Posterior vena cava (tissue), 2 donors: ENCODE data around the gene DEFB129. TPM values are rescaled to one million over a fixed set of nuclear protein-coding genes. Genes with fewer than 3 reads are reported as not detected.
"Not testable (repeated sequence)": the region's sequence is repeated elsewhere in the genome, so short reads cannot be mapped to it uniquely, and the experiment has no call there.

Experiments used
- DNase-seq: peaks from one replicate; pipeline ENCODE4 v3.0.0-alpha.2; 2020; ENCODE audit warnings: low spot score
- intact Hi-C, 2 donors: fragments of 100-400 bp; cut with DNase I; formaldehyde crosslinking; loops; one replicate each; pipeline versions ENCODE4 v1.14.1 to v1.14.2; 2022 to 2023
- long read RNA-seq, 2 donors: library from polyadenylated mRNA; unstranded; transcript quantifications; one replicate each; pipeline ENCODE4 v2.0.0, GENCODE V29; 2020 to 2021
- total RNA-seq, 2 donors: library from RNA; stranded (reverse); fragmentation: NEBNext Ultra II Directional; extraction: Animal tissue kit (Norgen Biotek cat#: 25700); gene quantifications; one replicate each; pipeline ENCODE4 v1.2.1, GENCODE V29; 2021
- donor health status: DM: yes; HTN: yes; CAD: no.
- donor health status: DM: yes; HTN: yes; CAD: no.

DEFB129 gene, protein sequence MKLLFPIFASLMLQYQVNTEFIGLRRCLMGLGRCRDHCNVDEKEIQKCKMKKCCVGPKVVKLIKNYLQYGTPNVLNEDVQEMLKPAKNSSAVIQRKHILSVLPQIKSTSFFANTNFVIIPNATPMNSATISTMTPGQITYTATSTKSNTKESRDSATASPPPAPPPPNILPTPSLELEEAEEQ
- not detected for total RNA-seq
- long read RNA-seq, donor 1: 0 reads
- long read RNA-seq, donor 2: 0 reads

GRCh38 chr20:226958-227357 is at the start of gene DEFB129:
Gene DEFB129 (plus strand): TSS chr20:227258. CDS start chr20:227289, 31 bp downstream.
- intact Hi-C loops: no loop called here
- no peak for DNase-seq

- intact Hi-C loops: no loop called here
- no peak for DNase-seq
These were observed 42.8 kb upstream of the DEFB129 start for GRCh38 chr20:184288-184687.

DNA sequence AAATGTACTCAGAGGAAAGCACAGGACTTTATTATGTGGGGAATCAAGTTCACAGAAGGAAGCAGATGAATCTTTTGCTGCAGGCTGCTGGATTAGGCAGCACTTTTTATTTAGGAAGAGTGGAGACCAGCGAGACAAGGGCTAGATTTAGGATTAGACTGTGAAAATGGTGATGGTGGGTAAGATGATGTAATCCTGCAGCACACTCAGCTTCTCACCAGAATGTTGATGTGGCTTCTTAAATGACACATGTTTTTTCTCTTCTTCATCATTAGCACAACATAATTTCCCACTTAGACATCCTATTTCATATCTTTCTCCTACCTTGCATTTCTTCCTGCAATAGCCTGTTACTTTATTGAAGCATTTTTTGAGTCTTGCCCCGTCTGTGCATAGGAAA is 39.3 kb upstream of the DEFB129 start:
- intact Hi-C loops: no loop called here
- no peak for DNase-seq

GRCh38 chr20:189611-190010 is 37.4 kb upstream of the DEFB129 start, which contains the start of gene DEFB128:
Gene DEFB128 (minus strand): TSS chr20:189711. CDS start chr20:189623, 88 bp downstream.
- no peak for DNase-seq
- intact Hi-C loops: no loop called here

DNA sequence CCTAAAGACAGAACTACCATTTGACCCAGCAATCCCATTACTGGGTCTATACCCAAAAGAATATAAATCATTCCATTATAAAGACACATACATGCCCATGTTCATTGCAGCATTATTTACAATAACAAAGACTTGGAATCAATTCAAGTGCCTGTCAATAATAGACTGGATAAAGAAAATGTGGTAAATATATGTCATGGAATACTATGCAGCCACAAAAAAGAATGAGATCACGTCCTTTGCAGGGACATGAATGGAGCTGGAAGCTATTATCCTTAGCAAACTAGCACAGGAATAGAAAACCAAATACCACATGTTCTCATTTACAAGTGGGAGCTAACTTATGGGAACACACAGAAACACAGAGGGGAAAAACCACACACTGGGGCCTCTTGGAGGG is 28.8 kb upstream of the DEFB129 start:
- intact Hi-C loops: no loop called here
- DNase-seq: no peak

DNA sequence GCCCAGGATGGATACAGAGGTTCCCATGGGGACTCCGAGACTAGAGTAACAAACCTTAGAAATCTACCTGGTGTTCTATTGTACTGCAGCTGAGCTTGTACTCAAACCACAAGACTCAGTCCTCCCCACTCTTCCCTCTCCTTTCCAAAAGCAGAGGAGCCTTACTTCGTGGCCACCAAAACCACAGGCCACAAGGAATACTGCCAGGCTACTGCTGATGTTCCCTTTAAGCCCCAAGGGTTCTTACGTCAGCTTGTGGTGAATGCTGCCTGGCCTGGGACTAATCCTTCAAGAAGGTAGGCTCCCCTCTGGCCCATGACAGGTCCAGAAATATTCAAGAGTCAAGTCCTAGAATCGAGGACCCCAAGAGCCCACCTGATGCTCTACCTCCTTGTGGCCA is 27.1 kb upstream of the DEFB129 start:
- DNase-seq: no peak
- intact Hi-C loops: loop anchor here in 1 of 2 donors (10.0 kb wide), 1 partner anchor 235 kb away; no protein-coding TSS in a partner anchor

DNA sequence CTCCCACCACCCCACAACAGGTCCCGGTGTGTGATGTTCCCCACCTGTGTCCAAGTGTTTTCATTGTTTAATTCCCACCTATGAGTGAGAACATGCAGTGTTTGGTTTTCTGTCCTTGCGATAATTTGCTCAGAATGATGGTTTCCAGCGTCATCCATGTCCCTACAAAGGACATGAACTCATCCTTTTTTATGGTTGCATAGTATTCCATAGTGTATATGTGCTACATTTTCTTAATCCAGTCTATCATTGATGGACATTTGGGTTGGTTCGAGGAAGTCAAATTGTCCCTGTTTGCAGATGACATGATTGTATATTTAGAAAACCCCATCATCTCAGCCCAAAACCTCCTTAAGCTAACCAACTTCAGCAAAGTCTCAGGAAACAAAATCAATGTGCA is 23.4 kb upstream of the DEFB129 start:
- intact Hi-C loops: loop anchor here in 1 of 2 donors (10.0 kb wide), 1 partner anchor 231 kb away; no protein-coding TSS in a partner anchor
- not testable (repeated sequence) for DNase-seq

DNA sequence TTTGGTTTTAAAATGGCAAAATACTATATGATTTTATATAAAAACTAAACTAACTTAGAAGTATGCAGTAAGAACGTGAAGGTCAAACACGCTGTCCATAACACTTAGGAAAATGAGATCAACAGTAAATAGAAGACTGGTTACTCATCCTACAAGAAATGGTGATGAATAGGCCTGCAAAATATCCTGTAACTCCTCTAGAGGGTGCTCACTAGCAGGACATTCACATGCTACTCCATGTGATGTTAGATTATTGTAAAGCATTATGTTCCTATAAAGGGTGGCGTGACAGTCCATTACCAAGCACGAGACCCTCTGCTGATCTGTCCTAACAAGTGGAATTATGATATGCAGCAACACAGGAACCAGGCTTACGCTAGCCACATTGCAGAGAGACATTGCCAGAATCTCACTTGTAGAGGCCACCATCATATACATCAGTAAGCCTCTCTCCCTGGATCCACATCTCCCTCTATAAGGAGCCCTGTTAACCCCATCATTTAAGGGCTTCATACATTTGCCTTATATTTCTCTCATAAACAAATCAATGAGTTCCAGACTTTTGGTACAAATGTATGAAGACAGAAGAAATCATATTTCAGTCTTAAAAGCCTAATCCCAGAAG is 18.0 kb upstream of the DEFB129 start:
- no peak for DNase-seq
- intact Hi-C loops: loop anchor here in 1 of 2 donors (10.0 kb wide), 1 partner anchor 226 kb away; no protein-coding TSS in a partner anchor

- no peak for DNase-seq
- intact Hi-C loops: no loop called here
These were observed 16.1 kb upstream of the DEFB129 start for GRCh38 chr20:210809-211502.

DNA sequence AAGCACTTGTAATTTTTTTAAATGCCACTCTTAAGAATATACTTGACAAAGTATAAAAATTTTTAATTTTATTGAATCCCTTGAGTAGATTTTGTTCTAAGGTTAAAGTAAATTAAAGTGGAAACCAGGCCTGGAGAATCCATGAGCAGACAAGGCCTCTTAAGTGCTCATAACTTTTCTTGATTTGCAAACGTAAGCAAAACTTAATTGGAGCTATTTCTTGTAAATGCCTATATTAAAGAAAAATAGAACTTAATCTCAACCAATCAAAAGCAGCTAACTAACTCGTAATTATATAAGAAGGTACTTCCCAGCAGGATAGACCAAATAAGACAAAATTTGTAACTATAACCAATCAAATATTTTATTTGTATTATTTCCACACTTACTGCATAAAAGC is 12.7 kb upstream of the DEFB129 start:
- intact Hi-C loops: no loop called here
- DNase-seq: no peak

GRCh38 chr20:215796-216195 is 11.3 kb upstream of the DEFB129 start:
- DNase-seq: no peak
- intact Hi-C loops: no loop called here

GRCh38 chr20:217266-217665 is 9.8 kb upstream of the DEFB129 start:
- intact Hi-C loops: no loop called here

GRCh38 chr20:219290-220115 is 7.6 kb upstream of the DEFB129 start:
- intact Hi-C loops: no loop called here
- DNase-seq: no peak

More at GRCh38 chr20:217266-217665, 9.8 kb upstream of the DEFB129 start:
- no peak for DNase-seq

DNA sequence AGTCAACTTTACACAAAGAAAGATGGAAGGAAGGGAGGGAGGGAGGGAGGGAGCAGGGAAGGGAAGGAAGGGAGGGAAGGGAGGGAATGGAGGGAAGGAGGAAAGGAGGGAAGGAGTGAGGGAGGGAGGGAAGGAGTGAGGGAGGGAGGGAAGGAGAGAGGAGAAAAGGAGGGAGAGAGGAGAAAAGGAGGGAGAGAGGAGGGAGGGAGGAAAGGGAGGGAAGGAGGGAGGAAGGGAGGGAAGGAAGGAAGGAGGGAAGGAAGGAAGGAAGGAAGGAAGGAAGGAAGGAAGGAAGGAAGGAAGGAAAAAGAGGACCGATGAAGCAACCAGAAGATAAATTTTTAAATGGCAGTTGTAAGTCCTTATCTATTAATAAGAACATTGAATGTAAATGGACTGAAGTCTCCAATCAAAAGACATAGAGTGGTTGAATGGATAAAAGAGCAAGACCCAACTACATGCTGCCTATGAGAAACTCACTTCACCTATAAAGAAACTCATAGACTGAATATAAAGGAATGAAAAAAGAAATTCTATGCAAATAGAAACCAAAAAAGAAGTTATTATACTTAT is 5.7 kb upstream of the DEFB129 start:
- DNase-seq: no peak
- intact Hi-C loops: no loop called here

- intact Hi-C loops, DNase-seq: not testable (repeated sequence)
These were observed 1.2 kb upstream of the DEFB129 start for GRCh38 chr20:225879-226278.

GRCh38 chr20:227439-228105 is 514 bp downstream of the DEFB129 start:
- no peak for DNase-seq
- intact Hi-C loops: no loop called here

DNA sequence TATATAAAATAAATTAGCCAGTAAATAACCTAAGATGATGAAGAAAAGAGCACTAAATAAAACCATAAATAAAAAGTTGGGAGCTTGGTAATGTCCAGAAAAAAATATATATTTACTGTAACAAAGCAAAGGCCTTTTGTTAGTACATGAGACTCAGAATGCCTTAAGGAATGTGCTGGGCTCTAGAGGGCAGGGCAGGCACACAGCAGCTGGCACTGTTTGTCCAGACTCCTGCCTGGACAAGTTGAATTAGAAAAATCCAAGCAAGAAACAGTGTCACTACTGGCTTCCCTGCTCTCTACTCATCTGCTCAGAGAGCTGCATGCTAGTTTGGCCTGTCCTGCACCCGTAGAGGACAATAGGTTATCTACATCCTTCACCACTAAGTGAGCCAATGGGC is 8.8 kb downstream of the DEFB129 start:
- DNase-seq: no peak
- intact Hi-C loops: no loop called here

- no peak for DNase-seq
- intact Hi-C loops: no loop called here
These were observed 10.4 kb downstream of the DEFB129 start for GRCh38 chr20:237489-237888.

GRCh38 chr20:237929-238328 is 10.9 kb downstream of the DEFB129 start:
- DNase-seq: no peak
- intact Hi-C loops: no loop called here
